ENCODE data around the gene HEMGN.

HEMGN gene

GRCh38 chr9:97921959-97922724, 15.8 kb downstream of the HEMGN start, which contains the start of gene TRMO (continued):
- 0 out of 2 replicates have a peak, but pooled peaks have one; percentile 21 for TF ChIP-seq PATZ1 (CRISPR knock-in tag; IDR thresholded peaks at IDR 0.05; ENCODE audit: borderline replicate concordance)

GRCh38 chr9:97919217-97919813, 18.7 kb downstream of the HEMGN start:
- no peak for TF ChIP-seq RARB (CRISPR knock-in tag; IDR thresholded peaks at IDR 0.05)
- TF ChIP-seq ISL1 (CRISPR knock-in tag; IDR thresholded peaks at IDR 0.05), result peak; percentile 32
- no peak for ATAC-seq

- no peak for TF ChIP-seq RARB (CRISPR knock-in tag; IDR thresholded peaks at IDR 0.05)
- no peak for TF ChIP-seq BACH2 (CRISPR knock-in tag; IDR thresholded peaks at IDR 0.05; ENCODE audit: borderline replicate concordance)
- no peak for TF ChIP-seq ARNTL (CRISPR knock-in tag; IDR thresholded peaks at IDR 0.05; ENCODE audit: borderline replicate concordance, low read depth)
- no peak for TF ChIP-seq ZC3H10 (CRISPR knock-in tag; IDR thresholded peaks at IDR 0.05)
- no peak for TF ChIP-seq OSR1 (CRISPR knock-in tag; IDR thresholded peaks at IDR 0.05)
- TF ChIP-seq ZNF8 (CRISPR knock-in tag; IDR thresholded peaks at IDR 0.05), result no peak
- TF ChIP-seq TOX (CRISPR knock-in tag; IDR thresholded peaks at IDR 0.05; ENCODE audit: borderline replicate concordance), result no peak
- no peak for TF ChIP-seq TCF4 (CRISPR knock-in tag; IDR thresholded peaks at IDR 0.05; ENCODE audit: borderline replicate concordance)
- no peak for TF ChIP-seq ZNF70 (CRISPR knock-in tag; IDR thresholded peaks at IDR 0.05)
- no peak for TF ChIP-seq PATZ1 (CRISPR knock-in tag; IDR thresholded peaks at IDR 0.05; ENCODE audit: borderline replicate concordance)
- no peak for TF ChIP-seq CREB5 (CRISPR knock-in tag; IDR thresholded peaks at IDR 0.05; ENCODE audit: low read depth)
- TF ChIP-seq POU6F1 (CRISPR knock-in tag; IDR thresholded peaks at IDR 0.05; ENCODE audit: borderline replicate concordance, low read depth), result no peak
- TF ChIP-seq ZFP30 (CRISPR knock-in tag; IDR thresholded peaks at IDR 0.05), result no peak
- no peak for ATAC-seq
Observed at GRCh38 chr9:97918611-97919010, 19.4 kb downstream of the HEMGN start.

GRCh38 chr9:97911970-97912369, 26.0 kb downstream of the HEMGN start:
- no peak for ATAC-seq
- TF ChIP-seq PPARA (CRISPR knock-in tag; IDR thresholded peaks at IDR 0.05; ENCODE audit: borderline replicate concordance) (no peak), ZFP3 (CRISPR knock-in tag; IDR thresholded peaks at IDR 0.05) (no peak)

- TF ChIP-seq ZNF70 (CRISPR knock-in tag; IDR thresholded peaks at IDR 0.05) (no peak), ISL1 (CRISPR knock-in tag; IDR thresholded peaks at IDR 0.05) (no peak), CSRNP3 (CRISPR knock-in tag; IDR thresholded peaks at IDR 0.05) (no peak), ESRRG (CRISPR knock-in tag; IDR thresholded peaks at IDR 0.05) (no peak), ZNF8 (CRISPR knock-in tag; IDR thresholded peaks at IDR 0.05) (no peak), SNAI2 (CRISPR knock-in tag; IDR thresholded peaks at IDR 0.05) (no peak), TCF4 (CRISPR knock-in tag; IDR thresholded peaks at IDR 0.05; ENCODE audit: borderline replicate concordance) (no peak)
- ATAC-seq, result no peak
Observed at GRCh38 chr9:97911528-97911927, 26.4 kb downstream of the HEMGN start.
